OCI-LY3 (cell line): Measurements from ENCODE around the gene THEM4.
A peak's percentile ranks its signal among the peaks of the same experiment; 100 is the strongest.

Experiments used
- CTCF ChIP-seq: fragments of 200-600, 300-600 bp; sonication (generic); IDR thresholded peaks from 2 replicates; pipeline ENCODE4 v1.5.1; 2014; ENCODE audit warnings: antibody characterized with exemption, low read length, low read depth
- EZH2phosphoT487 ChIP-seq: fragments of 200-600 bp; shearing (Covaris generic); IDR thresholded peaks from 2 replicates; pipeline ENCODE4 v1.6.1; 2018; ENCODE audit warnings: antibody characterized with exemption, mixed run types, low read depth

GRCh38 chr1:151909167-151910149 is at the start of gene THEM4:
- peak; percentile 43 for TF ChIP-seq CTCF
- TF ChIP-seq EZH2phosphoT487, result no peak
